Measurements from ENCODE around the gene DCDC2B. TPM values are rescaled to one million over a fixed set of nuclear protein-coding genes. Genes with fewer than 3 reads are reported as not detected.

DCDC2B gene
- total RNA-seq, 1 experiment from 2014 or later, result 0.27 TPM

DNA sequence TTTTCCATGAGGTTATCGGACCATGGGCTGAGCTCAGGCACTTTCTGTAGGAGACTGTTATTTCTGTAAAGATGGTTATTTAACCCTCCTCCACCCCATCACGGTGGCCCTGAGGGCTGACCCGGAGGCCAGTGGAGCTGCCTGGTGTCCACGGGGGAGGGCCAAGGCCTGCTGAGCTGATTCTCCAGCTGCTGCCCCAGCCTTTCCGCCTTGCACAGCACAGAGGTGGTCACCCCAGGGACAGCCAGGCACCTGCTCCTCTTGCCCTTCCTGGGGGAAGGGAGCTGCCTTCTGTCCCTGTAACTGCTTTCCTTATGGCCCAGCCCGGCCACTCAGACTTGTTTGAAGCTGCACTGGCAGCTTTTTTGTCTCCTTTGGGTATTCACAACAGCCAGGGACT is 11.1 kb upstream of the DCDC2B start:
- Histone ChIP-seq H3K4me2 (ENCODE audit: low read length) (no peak overlapping the region), H3K9me2 (ENCODE audit: insufficient read depth) (no peaks in the 10 kb centered on the region), H2AFZ (ENCODE audit: low read depth, low read length, poor library complexity, severe bottlenecking) (no peak overlapping the region), H3K36me3 (ENCODE audit: control insufficient read depth in 1 of 2, insufficient read depth in 2 of 2, low read length in 2 of 2) (peaks cover 22 to 43% of the 10 kb centered on the region in 2 experiments), H3K4me1 (ENCODE audit: control insufficient read depth in 1 of 2, insufficient read depth in 2 of 2, low read length in 2 of 2) (peaks cover 5 to 21% of the 10 kb centered on the region in 2 experiments; a peak in 3 of 4 replicates), H3K9ac (ENCODE audit: low read length) (no peak overlapping the region), H4K20me1 (ENCODE audit: insufficient read depth) (no peaks in the 10 kb centered on the region; the same call in 1 of the 2 replicates), H3K4me3 (replicated peaks in 1 of 2; ENCODE audit: low read depth in 1 of 2, low read length in 2 of 2) (no peak overlapping the region), H3K79me2 (ENCODE audit: insufficient read depth, low read length) (no peaks in the 10 kb centered on the region), H3K27ac (ENCODE audit: low read depth, low read length) (no peak overlapping the region), H3K9me3 (ENCODE audit: control insufficient read depth in 1 of 2, insufficient read depth in 1 of 2, low read depth in 1 of 2, low read length in 2 of 2) (no peaks in the 10 kb centered on the region), H3K27me3 (ENCODE audit: insufficient read depth, low read length) (no peaks in the 10 kb centered on the region)
- ChIA-PET RAD21 (ENCODE audit: low non-redundant PET in 1 of 2, low total read pairs in 2 of 2, uncharacterized antibody in 2 of 2, unreplicated experiment in 2 of 2) (no interaction called here), POLR2A (no interaction called here), CTCF (interaction anchor here (1.1 kb wide), 1 partner anchor 13 kb away, joined by 3 read pairs; no protein-coding TSS in a partner anchor)
- no TSS peak for BruUV-seq (replicated peaks)
- TF ChIP-seq ELF1 (IDR thresholded peaks at IDR 0.05; ENCODE audit: borderline replicate concordance, low read depth) (no peak), RAD21 (IDR thresholded peaks at IDR 0.05; ENCODE audit: low read depth) (no peak), SRF (IDR thresholded peaks at IDR 0.05; ENCODE audit: low read depth) (no peak), CBX3 (IDR thresholded peaks at IDR 0.05; ENCODE audit: low read depth) (no peak), EZH2phosphoT487 (IDR thresholded peaks at IDR 0.05; ENCODE audit: borderline replicate concordance) (no peak), ATF3 (IDR thresholded peaks at IDR 0.05) (no peak), YY1 (IDR thresholded peaks at IDR 0.05; ENCODE audit: extremely low read depth, insufficient replicate concordance, low read depth, low read length) (no peak), POLR2A (IDR thresholded peaks at IDR 0.05; ENCODE audit: borderline replicate concordance, extremely low read depth, insufficient read depth, insufficient read length) (no peak), POLR2AphosphoS5 (IDR thresholded peaks at IDR 0.05; ENCODE audit: low read depth, low read length) (no peak), ZFX (IDR thresholded peaks at IDR 0.05) (no peak), JUND (IDR thresholded peaks at IDR 0.05) (no peak), CEBPB (IDR thresholded peaks at IDR 0.05; ENCODE audit: low read depth) (no peak), SP1 (IDR thresholded peaks at IDR 0.05; ENCODE audit: low read depth) (no peak), EGR1 (IDR thresholded peaks at IDR 0.05; ENCODE audit: low read depth) (no peak), EZH2 (IDR thresholded peaks at IDR 0.05) (no peak), FOSL1 (IDR thresholded peaks at IDR 0.05; ENCODE audit: low read depth) (no peak), TCF7L2 (IDR thresholded peaks at IDR 0.05; ENCODE audit: borderline replicate concordance, extremely low read depth, insufficient read depth, insufficient read length) (no peak)
- TF ChIP-seq, protein P1, sequence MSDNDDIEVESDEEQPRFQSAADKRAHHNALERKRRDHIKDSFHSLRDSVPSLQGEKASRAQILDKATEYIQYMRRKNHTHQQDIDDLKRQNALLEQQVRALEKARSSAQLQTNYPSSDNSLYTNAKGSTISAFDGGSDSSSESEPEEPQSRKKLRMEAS (IDR thresholded peaks at IDR 0.05), result no peak
- TF ChIP-seq, protein P2, sequence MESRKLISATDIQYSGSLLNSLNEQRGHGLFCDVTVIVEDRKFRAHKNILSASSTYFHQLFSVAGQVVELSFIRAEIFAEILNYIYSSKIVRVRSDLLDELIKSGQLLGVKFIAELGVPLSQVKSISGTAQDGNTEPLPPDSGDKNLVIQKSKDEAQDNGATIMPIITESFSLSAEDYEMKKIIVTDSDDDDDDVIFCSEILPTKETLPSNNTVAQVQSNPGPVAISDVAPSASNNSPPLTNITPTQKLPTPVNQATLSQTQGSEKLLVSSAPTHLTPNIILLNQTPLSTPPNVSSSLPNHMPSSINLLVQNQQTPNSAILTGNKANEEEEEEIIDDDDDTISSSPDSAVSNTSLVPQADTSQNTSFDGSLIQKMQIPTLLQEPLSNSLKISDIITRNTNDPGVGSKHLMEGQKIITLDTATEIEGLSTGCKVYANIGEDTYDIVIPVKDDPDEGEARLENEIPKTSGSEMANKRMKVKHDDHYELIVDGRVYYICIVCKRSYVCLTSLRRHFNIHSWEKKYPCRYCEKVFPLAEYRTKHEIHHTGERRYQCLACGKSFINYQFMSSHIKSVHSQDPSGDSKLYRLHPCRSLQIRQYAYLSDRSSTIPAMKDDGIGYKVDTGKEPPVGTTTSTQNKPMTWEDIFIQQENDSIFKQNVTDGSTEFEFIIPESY (IDR thresholded peaks at IDR 0.05; ENCODE audit: extremely low read depth, insufficient replicate concordance, low read length), result no peak
- TF ChIP-seq, protein P3, sequence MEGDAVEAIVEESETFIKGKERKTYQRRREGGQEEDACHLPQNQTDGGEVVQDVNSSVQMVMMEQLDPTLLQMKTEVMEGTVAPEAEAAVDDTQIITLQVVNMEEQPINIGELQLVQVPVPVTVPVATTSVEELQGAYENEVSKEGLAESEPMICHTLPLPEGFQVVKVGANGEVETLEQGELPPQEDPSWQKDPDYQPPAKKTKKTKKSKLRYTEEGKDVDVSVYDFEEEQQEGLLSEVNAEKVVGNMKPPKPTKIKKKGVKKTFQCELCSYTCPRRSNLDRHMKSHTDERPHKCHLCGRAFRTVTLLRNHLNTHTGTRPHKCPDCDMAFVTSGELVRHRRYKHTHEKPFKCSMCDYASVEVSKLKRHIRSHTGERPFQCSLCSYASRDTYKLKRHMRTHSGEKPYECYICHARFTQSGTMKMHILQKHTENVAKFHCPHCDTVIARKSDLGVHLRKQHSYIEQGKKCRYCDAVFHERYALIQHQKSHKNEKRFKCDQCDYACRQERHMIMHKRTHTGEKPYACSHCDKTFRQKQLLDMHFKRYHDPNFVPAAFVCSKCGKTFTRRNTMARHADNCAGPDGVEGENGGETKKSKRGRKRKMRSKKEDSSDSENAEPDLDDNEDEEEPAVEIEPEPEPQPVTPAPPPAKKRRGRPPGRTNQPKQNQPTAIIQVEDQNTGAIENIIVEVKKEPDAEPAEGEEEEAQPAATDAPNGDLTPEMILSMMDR (IDR thresholded peaks at IDR 0.05 in 2 of 3, conservative IDR thresholded peaks at IDR 0.05 in 1 of 3; ENCODE audit: borderline replicate concordance in 1 of 3, insufficient read depth in 1 of 3, low read depth in 2 of 3, low read length in 2 of 3), result no peak
- ATAC-seq (no peak), DNase-seq (ENCODE audit: low read depth, low spot score) (no peak)
- intact Hi-C loops (cut with micrococcal nuclease), result no loop called here

Measured in HCT116 (cell line).